NCI-H446 (cell line): ENCODE results near the gene PTH2R.
"Not testable (repeated sequence)": the region's sequence is repeated elsewhere in the genome, so short reads cannot be mapped to it uniquely, and the experiment has no call there.

Experiments used
- DNase-seq, 2 experiments: peaks; one replicate each; lab custom pipeline; 2025; lab: John Stamatoyannopoulos, UW

PTH2R gene

GRCh38 chr2:208482453-208483015 is 75.9 kb downstream of the PTH2R start:
- not testable (repeated sequence) for DNase-seq

GRCh38 chr2:208485390-208485789 is 78.8 kb downstream of the PTH2R start:
- DNase-seq, result no peak

GRCh38 chr2:208488686-208489564 is 82.3 kb downstream of the PTH2R start:
- DNase-seq, result no peak

GRCh38 chr2:208489687-208490086 is 83.1 kb downstream of the PTH2R start:
- no peak for DNase-seq

- no peak for DNase-seq
Measured at GRCh38 chr2:208490492-208490891, 83.9 kb downstream of the PTH2R start.

- no peak for DNase-seq
Measured at GRCh38 chr2:208491641-208492040, 85.0 kb downstream of the PTH2R start.

GRCh38 chr2:208492069-208492468 is 85.5 kb downstream of the PTH2R start:
- no peak for DNase-seq

- no peak for DNase-seq
Measured at GRCh38 chr2:208493186-208493585, 86.6 kb downstream of the PTH2R start.

- no peak for DNase-seq
Measured at GRCh38 chr2:208496129-208496528, 89.5 kb downstream of the PTH2R start.

GRCh38 chr2:208501206-208501605 is 94.6 kb downstream of the PTH2R start:
- peak in 1 of 2 experiments; percentile 5 for DNase-seq

- DNase-seq, result no peak
Measured at GRCh38 chr2:208502288-208502687, 95.7 kb downstream of the PTH2R start.

- DNase-seq, result not testable (repeated sequence)
Measured at GRCh38 chr2:208505365-208505764, 98.8 kb downstream of the PTH2R start.

- DNase-seq, result no peak
Measured at GRCh38 chr2:208509586-208509985, 103.0 kb downstream of the PTH2R start.

GRCh38 chr2:208511016-208511415 is 104.4 kb downstream of the PTH2R start:
- no peak for DNase-seq

GRCh38 chr2:208511573-208511972 is 105.0 kb downstream of the PTH2R start:
- no peak for DNase-seq

GRCh38 chr2:208515099-208515498 is 108.5 kb downstream of the PTH2R start:
- DNase-seq, result no peak

GRCh38 chr2:208523069-208523468 is 116.5 kb downstream of the PTH2R start:
- not testable (repeated sequence) for DNase-seq

GRCh38 chr2:208525165-208525564 is 118.6 kb downstream of the PTH2R start:
- not testable (repeated sequence) for DNase-seq

- DNase-seq, result no peak
Measured at GRCh38 chr2:208529796-208530195, 123.2 kb downstream of the PTH2R start.

GRCh38 chr2:208531361-208531760 is 124.8 kb downstream of the PTH2R start:
- DNase-seq, result no peak

GRCh38 chr2:208535578-208535977 is 129.0 kb downstream of the PTH2R start:
- not testable (repeated sequence) for DNase-seq

GRCh38 chr2:208541461-208541988 is 134.9 kb downstream of the PTH2R start:
- no peak for DNase-seq

- DNase-seq, result no peak
Measured at GRCh38 chr2:208541989-208542464, 135.4 kb downstream of the PTH2R start.
